Measurements from ENCODE around the gene IL4R.

Gene IL4R

DNA sequence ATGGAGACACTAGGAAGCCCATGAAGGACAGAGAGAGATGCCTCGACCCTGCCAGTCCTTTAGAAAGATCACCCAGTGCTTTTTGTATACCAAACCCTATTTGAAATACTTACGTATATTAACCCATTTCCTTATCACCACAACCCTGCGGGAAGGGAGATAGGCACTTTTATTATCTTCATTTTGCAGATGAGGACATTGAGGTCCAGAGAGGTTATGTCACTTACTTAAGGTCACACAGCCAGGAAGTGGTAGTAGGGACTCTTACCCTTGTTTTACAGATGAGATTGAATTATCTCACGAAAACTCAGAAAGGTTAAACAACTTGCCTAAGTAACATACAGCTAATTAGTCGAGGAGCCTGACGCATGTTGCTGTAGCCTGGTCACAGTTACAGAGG, 38.2 kb downstream of the IL4R start:
- H3K27me3 ChIP-seq (ENCODE audit: insufficient read depth, low read length) = no peaks in the 10 kb centered on the region
- H3K9me3 ChIP-seq (ENCODE audit: insufficient read depth, low read depth, low read length) = no peaks in the 10 kb centered on the region
- H3K27ac ChIP-seq (ENCODE audit: low read length) = no peak overlapping the region
- no peak overlapping the region for H3K4me3 ChIP-seq (ENCODE audit: low read length)
- no peak overlapping the region for H3K9ac ChIP-seq (ENCODE audit: low read depth, low read length)
- H3K4me1 ChIP-seq (ENCODE audit: insufficient read depth, low read length) = no peaks in the 10 kb centered on the region
- H3K36me3 ChIP-seq (ENCODE audit: insufficient read depth, low read depth, low read length) = peaks cover 46% of the 10 kb centered on the region

DNA sequence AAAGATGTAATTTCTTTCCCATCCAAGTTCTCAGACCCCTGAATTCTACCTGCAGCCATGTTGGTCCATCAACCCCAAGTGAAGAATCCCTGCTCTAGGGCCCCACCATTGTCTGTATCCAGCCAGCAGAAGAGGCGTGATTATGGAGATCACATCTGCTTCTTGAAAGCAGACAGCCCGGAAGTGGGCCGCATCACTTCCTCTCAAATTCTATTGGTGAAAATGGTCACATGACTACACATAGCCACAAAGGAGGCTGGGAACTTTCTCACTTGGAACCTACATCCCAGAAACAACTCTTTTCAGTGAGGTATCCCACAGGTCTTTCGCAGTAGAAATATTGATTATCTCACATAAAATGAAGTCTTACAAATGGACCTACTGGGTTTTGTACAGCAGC, 40.1 kb downstream of the IL4R start:
- Histone ChIP-seq H3K27me3 (ENCODE audit: insufficient read depth, low read length) (no peaks in the 10 kb centered on the region), H3K36me3 (ENCODE audit: insufficient read depth, low read depth, low read length) (peaks cover 40% of the 10 kb centered on the region), H3K4me3 (ENCODE audit: low read length) (no peak overlapping the region)

GRCh38 chr16:27355610-27356009, 41.8 kb downstream of the IL4R start:
- Histone ChIP-seq H3K36me3 (ENCODE audit: insufficient read depth, low read depth, low read length) (peaks cover 48% of the 10 kb centered on the region), H3K4me3 (ENCODE audit: low read length) (no peak overlapping the region), H3K27ac (ENCODE audit: low read length) (no peak overlapping the region), H3K9ac (ENCODE audit: low read depth, low read length) (no peak overlapping the region), H3K4me1 (ENCODE audit: insufficient read depth, low read length) (no peaks in the 10 kb centered on the region), H3K27me3 (ENCODE audit: insufficient read depth, low read length) (no peaks in the 10 kb centered on the region), H3K9me3 (ENCODE audit: insufficient read depth, low read depth, low read length) (no peaks in the 10 kb centered on the region; the same call in 1 of the 2 replicates)

More for the DNA sequence above, 40.1 kb downstream of the IL4R start:
- no peak overlapping the region for H3K9ac ChIP-seq (ENCODE audit: low read depth, low read length)
- no peaks in the 10 kb centered on the region for H3K9me3 ChIP-seq (ENCODE audit: insufficient read depth, low read depth, low read length)
- H3K4me1 ChIP-seq (ENCODE audit: insufficient read depth, low read length) = no peaks in the 10 kb centered on the region
- no peak overlapping the region for H3K27ac ChIP-seq (ENCODE audit: low read length)

GRCh38 chr16:27356794-27357193, 43.0 kb downstream of the IL4R start:
- H3K4me1 ChIP-seq (ENCODE audit: insufficient read depth, low read length) = no peaks in the 10 kb centered on the region
- no peak overlapping the region for H3K27ac ChIP-seq (ENCODE audit: low read length)
- H3K9ac ChIP-seq (ENCODE audit: low read depth, low read length) = no peak overlapping the region
- no peaks in the 10 kb centered on the region; the same call in 1 of the 2 replicates for H3K9me3 ChIP-seq (ENCODE audit: insufficient read depth, low read depth, low read length)
- H3K36me3 ChIP-seq (ENCODE audit: insufficient read depth, low read depth, low read length) = peaks cover 40% of the 10 kb centered on the region
- H3K27me3 ChIP-seq (ENCODE audit: insufficient read depth, low read length) = no peaks in the 10 kb centered on the region
- no peak overlapping the region for H3K4me3 ChIP-seq (ENCODE audit: low read length)

DNA sequence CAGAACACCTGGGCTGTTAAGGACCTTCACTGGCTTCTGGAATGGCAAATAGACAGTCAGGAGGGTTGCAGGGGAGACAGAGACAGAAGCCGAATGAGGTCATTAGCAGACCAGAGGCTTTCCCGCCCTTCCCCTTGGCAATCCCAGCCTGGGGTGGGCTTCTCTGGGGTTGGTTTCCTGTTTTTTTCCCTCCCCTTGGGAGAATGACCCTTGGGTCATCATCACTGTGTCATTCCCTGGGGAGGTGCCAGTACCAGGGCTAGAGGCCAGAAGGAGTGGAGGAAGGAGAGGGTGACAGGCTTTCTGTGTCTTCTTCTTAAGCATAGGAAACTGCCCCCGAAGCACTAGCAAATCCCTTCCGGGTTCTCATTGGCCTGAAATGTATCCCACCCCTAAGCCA, 45.3 kb downstream of the IL4R start:
- H3K9ac ChIP-seq (ENCODE audit: low read depth, low read length) = no peak overlapping the region
- H3K4me3 ChIP-seq (ENCODE audit: low read length) = no peak overlapping the region
- no peaks in the 10 kb centered on the region for H3K27me3 ChIP-seq (ENCODE audit: insufficient read depth, low read length)
- H3K27ac ChIP-seq (ENCODE audit: low read length) = no peak overlapping the region
- no peaks in the 10 kb centered on the region; the same call in 1 of the 2 replicates for H3K9me3 ChIP-seq (ENCODE audit: insufficient read depth, low read depth, low read length)
- peaks cover 38% of the 10 kb centered on the region; the same call in 1 of the 2 replicates for H3K36me3 ChIP-seq (ENCODE audit: insufficient read depth, low read depth, low read length)
- no peaks in the 10 kb centered on the region for H3K4me1 ChIP-seq (ENCODE audit: insufficient read depth, low read length)

DNA sequence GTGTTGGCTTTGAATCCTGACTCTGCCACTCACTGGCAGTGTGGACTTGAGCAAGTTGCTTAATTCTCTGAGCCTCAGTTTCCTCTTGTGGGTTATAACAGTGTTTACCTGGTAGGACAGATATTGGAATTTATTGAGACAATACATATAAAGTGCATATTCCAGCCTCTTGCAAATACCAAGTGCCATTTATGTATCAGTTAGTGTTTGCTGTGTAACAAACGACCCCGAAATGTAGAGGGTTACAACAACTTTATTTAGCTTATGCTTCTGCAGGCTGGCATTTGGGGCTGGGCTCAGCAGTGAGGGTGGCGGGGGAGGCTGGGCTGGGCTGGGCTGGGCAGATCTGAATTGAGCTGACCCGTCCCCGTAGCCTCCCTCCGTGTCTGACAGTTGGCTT, 45.8 kb downstream of the IL4R start:
- Histone ChIP-seq H3K4me1 (ENCODE audit: insufficient read depth, low read length) (no peaks in the 10 kb centered on the region), H3K4me3 (ENCODE audit: low read length) (no peak overlapping the region), H3K27ac (ENCODE audit: low read length) (no peak overlapping the region), H3K9me3 (ENCODE audit: insufficient read depth, low read depth, low read length) (no peaks in the 10 kb centered on the region; the same call in 1 of the 2 replicates), H3K36me3 (ENCODE audit: insufficient read depth, low read depth, low read length) (peaks cover 33% of the 10 kb centered on the region; the same call in 1 of the 2 replicates), H3K27me3 (ENCODE audit: insufficient read depth, low read length) (no peaks in the 10 kb centered on the region), H3K9ac (ENCODE audit: low read depth, low read length) (no peak overlapping the region)

DNA sequence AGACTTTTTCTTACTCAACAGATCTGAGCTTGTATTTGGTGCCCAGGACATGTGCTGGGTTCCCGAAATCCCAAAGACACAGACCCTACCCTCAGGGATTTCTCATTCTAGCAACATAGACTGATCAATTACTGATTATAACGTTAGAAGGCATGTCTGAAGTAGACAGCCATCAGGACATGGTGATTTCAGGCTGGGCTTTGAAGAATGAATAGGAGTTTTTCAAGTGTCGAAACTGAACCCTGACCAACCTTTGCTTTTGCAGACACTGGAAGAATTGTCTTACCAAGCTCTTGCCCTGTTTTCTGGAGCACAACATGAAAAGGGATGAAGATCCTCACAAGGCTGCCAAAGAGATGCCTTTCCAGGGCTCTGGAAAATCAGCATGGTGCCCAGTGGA, 48.2 kb downstream of the IL4R start:
- H3K4me1 ChIP-seq (ENCODE audit: insufficient read depth, low read length) = no peaks in the 10 kb centered on the region; the same call in 1 of the 2 replicates
- H3K4me3 ChIP-seq (ENCODE audit: low read length) = no peak overlapping the region
- H3K9me3 ChIP-seq (ENCODE audit: insufficient read depth, low read depth, low read length) = no peaks in the 10 kb centered on the region; the same call in 1 of the 2 replicates
- H3K36me3 ChIP-seq (ENCODE audit: insufficient read depth, low read depth, low read length) = peaks cover 26% of the 10 kb centered on the region; the same call in 1 of the 2 replicates
- H3K27ac ChIP-seq (ENCODE audit: low read length) = no peak overlapping the region
- H3K27me3 ChIP-seq (ENCODE audit: insufficient read depth, low read length) = no peaks in the 10 kb centered on the region
- H3K9ac ChIP-seq (ENCODE audit: low read depth, low read length) = no peak overlapping the region

GRCh38 chr16:27362570-27363245, 48.9 kb downstream of the IL4R start:
- no peaks in the 10 kb centered on the region; the same call in 1 of the 2 replicates for H3K4me1 ChIP-seq (ENCODE audit: insufficient read depth, low read length)
- H3K27ac ChIP-seq (ENCODE audit: low read length) = no peak overlapping the region
- H3K9me3 ChIP-seq (ENCODE audit: insufficient read depth, low read depth, low read length) = no peaks in the 10 kb centered on the region; the same call in 1 of the 2 replicates
- H3K36me3 ChIP-seq (ENCODE audit: insufficient read depth, low read depth, low read length) = peaks cover 26% of the 10 kb centered on the region; the same call in 1 of the 2 replicates
- H3K27me3 ChIP-seq (ENCODE audit: insufficient read depth, low read length) = no peaks in the 10 kb centered on the region
- no peak overlapping the region for H3K9ac ChIP-seq (ENCODE audit: low read depth, low read length)
- H3K4me3 ChIP-seq (ENCODE audit: low read length) = no peak overlapping the region

GRCh38 chr16:27363246-27363632, 49.5 kb downstream of the IL4R start:
- no peak overlapping the region for H3K4me3 ChIP-seq (ENCODE audit: low read length)
- no peaks in the 10 kb centered on the region for H3K27me3 ChIP-seq (ENCODE audit: insufficient read depth, low read length)
- no peaks in the 10 kb centered on the region; the same call in 1 of the 2 replicates for H3K4me1 ChIP-seq (ENCODE audit: insufficient read depth, low read length)
- no peak overlapping the region for H3K9ac ChIP-seq (ENCODE audit: low read depth, low read length)
- no peaks in the 10 kb centered on the region; the same call in 1 of the 2 replicates for H3K9me3 ChIP-seq (ENCODE audit: insufficient read depth, low read depth, low read length)
- H3K27ac ChIP-seq (ENCODE audit: low read length) = no peak overlapping the region
- peaks cover 26% of the 10 kb centered on the region; the same call in 1 of the 2 replicates for H3K36me3 ChIP-seq (ENCODE audit: insufficient read depth, low read depth, low read length)

- H3K9me3 ChIP-seq (ENCODE audit: insufficient read depth, low read depth, low read length) = no peaks in the 10 kb centered on the region; the same call in 1 of the 2 replicates
- peaks cover 23% of the 10 kb centered on the region; the same call in 1 of the 2 replicates for H3K36me3 ChIP-seq (ENCODE audit: insufficient read depth, low read depth, low read length)
- no peaks in the 10 kb centered on the region; the same call in 1 of the 2 replicates for H3K4me1 ChIP-seq (ENCODE audit: insufficient read depth, low read length)
- H3K27me3 ChIP-seq (ENCODE audit: insufficient read depth, low read length) = no peaks in the 10 kb centered on the region
- H3K9ac ChIP-seq (ENCODE audit: low read depth, low read length) = no peak overlapping the region
- H3K4me3 ChIP-seq (ENCODE audit: low read length) = no peak overlapping the region
- no peak overlapping the region for H3K27ac ChIP-seq (ENCODE audit: low read length)
These were observed 50.0 kb downstream of the IL4R start for GRCh38 chr16:27363797-27364196.

- Histone ChIP-seq H3K4me1 (ENCODE audit: insufficient read depth, low read length) (no peaks in the 10 kb centered on the region; the same call in 1 of the 2 replicates), H3K9ac (ENCODE audit: low read depth, low read length) (no peak overlapping the region), H3K9me3 (ENCODE audit: insufficient read depth, low read depth, low read length) (no peaks in the 10 kb centered on the region), H3K27ac (ENCODE audit: low read length) (no peak overlapping the region), H3K4me3 (ENCODE audit: low read length) (no peak overlapping the region), H3K36me3 (ENCODE audit: insufficient read depth, low read depth, low read length) (peaks cover 15% of the 10 kb centered on the region; the same call in 1 of the 2 replicates), H3K27me3 (ENCODE audit: insufficient read depth, low read length) (no peaks in the 10 kb centered on the region)
These were observed 50.8 kb downstream of the IL4R start for GRCh38 chr16:27364493-27365141.
